Activated CD8-positive, alpha-beta T cell treated with anti-CD3 and anti-CD28 coated beads for 36 hours (primary cell): ENCODE measurements around the gene GNG7. TPM values are rescaled to one million over a fixed set of nuclear protein-coding genes. Genes with fewer than 3 reads are reported as not detected.

Source experiments
- ATAC-seq: fragments of 200-7000 bp; cut with Tn5 transposase; one replicate; pipeline ENCODE4 v1.10.0; 2021; ENCODE audit warnings: mild to moderate bottlenecking, moderate library complexity
- CTCF ChIA-PET: fragments of 350-600 bp; sonication (Branson Sonifier 250); formaldehyde crosslinking; loops from one replicate; lab custom pipeline; 2021; ENCODE audit warnings: antibody characterized with exemption; lab: Charles Lee
- POLR2A ChIA-PET: fragments of 350-600 bp; sonication (Branson Sonifier 250); formaldehyde crosslinking; loops from one replicate; lab custom pipeline; 2021; ENCODE audit warnings: antibody characterized with exemption; lab: Charles Lee
- DNase-seq: peaks from one replicate; pipeline ENCODE4 v3.0.0-alpha.2; 2020
- H3K27ac Mint-ChIP-seq: one replicate; pipeline ENCODE4 v1.8.0; 2021; ENCODE audit warnings: mild to moderate bottlenecking, mixed read lengths
- H3K27me3 Mint-ChIP-seq: one replicate; pipeline ENCODE4 v1.8.0; 2021; ENCODE audit warnings: mixed read lengths
- H3K36me3 Mint-ChIP-seq: one replicate; pipeline ENCODE4 v1.8.0; 2021; ENCODE audit warnings: low read depth, mixed read lengths
- H3K4me1 Mint-ChIP-seq: one replicate; pipeline ENCODE4 v1.8.0; 2021; ENCODE audit warnings: low read depth, mixed read lengths
- H3K4me3 Mint-ChIP-seq: one replicate; pipeline ENCODE4 v1.8.0; 2021; ENCODE audit warnings: mild to moderate bottlenecking, moderate library complexity, mixed read lengths
- H3K9me3 Mint-ChIP-seq: one replicate; pipeline ENCODE4 v1.8.0; 2021; ENCODE audit warnings: mixed read lengths
- CTCF ChIP-seq: fragments of 200-600 bp; IDR thresholded peaks from one replicate; pipeline ENCODE4 v1.8.0; 2022; ENCODE audit warnings: antibody characterized with exemption, mild to moderate bottlenecking
- intact Hi-C: fragments of 100-400 bp; cut with micrococcal nuclease; formaldehyde crosslinking; loops from one replicate; pipeline ENCODE4 v1.10.0; 2022
- total RNA-seq, 2 experiments: library from RNA; stranded (reverse); gene quantifications; one replicate each; pipeline ENCODE4 v1.2.3, GENCODE V29; 2021

The GNG7 gene
- total RNA-seq, 2 experiments from 2014 or later, result 0.27 to 0.32 TPM

- Mint-ChIP-seq H3K36me3 (peaks cover 14% of the 10 kb centered on the region), H3K27me3 (no peaks in the 10 kb centered on the region), H3K4me1 (peaks cover 30% of the 10 kb centered on the region), H3K27ac (peak overlapping the region; percentile 8), H3K4me3 (no peak overlapping the region), H3K9me3 (peaks cover 32% of the 10 kb centered on the region)
- intact Hi-C loops, result no loop called here
- ChIA-PET CTCF (interaction anchor here (1.0 to 2.5 kb wide), 6 partner anchors 8 to 19 kb away, joined by 3 to 15 read pairs (median 9); no protein-coding TSS in a partner anchor), POLR2A (interaction anchor here (2.0 kb wide), 2 partner anchors 10 to 153 kb away, joined by 7 to 11 read pairs; no protein-coding TSS in a partner anchor)
- no peak for TF ChIP-seq CTCF
- DNase-seq (no peak), ATAC-seq (no peak)
Observed at GRCh38 chr19:2629491-2630351, 72.8 kb downstream of the GNG7 start.

GRCh38 chr19:2628597-2628996, 73.9 kb downstream of the GNG7 start:
- peaks cover 14% of the 10 kb centered on the region for H3K36me3 Mint-ChIP-seq
- H3K27ac Mint-ChIP-seq, result no peak overlapping the region
- DNase-seq (no peak), ATAC-seq (no peak)
- intact Hi-C loops, result no loop called here
- POLR2A ChIA-PET, result interaction anchor here (0.8 to 1.7 kb wide), 5 partner anchors 9 to 155 kb away, joined by 3 to 6 read pairs (median 3); partner anchors contain the start of gene SGTA
- no peak for TF ChIP-seq CTCF
- H3K27me3 Mint-ChIP-seq, result no peaks in the 10 kb centered on the region
- H3K4me1 Mint-ChIP-seq, result peaks cover 30% of the 10 kb centered on the region
- H3K9me3 Mint-ChIP-seq, result peaks cover 32% of the 10 kb centered on the region
- CTCF ChIA-PET, result interaction anchor here (1.1 to 2.5 kb wide), 7 partner anchors 8 to 153 kb away, joined by 3 to 18 read pairs (median 6); partner anchors contain the start of gene GADD45B
- H3K4me3 Mint-ChIP-seq, result no peak overlapping the region

- intact Hi-C loops, result no loop called here
- TF ChIP-seq CTCF, result no peak
- ChIA-PET CTCF (interaction anchor here (1.0 to 2.5 kb wide), 9 partner anchors 9 to 323 kb away, joined by 3 to 18 read pairs (median 4); partner anchors contain the start of gene GADD45B), POLR2A (interaction anchor here (1.1 to 1.7 kb wide), 5 partner anchors 9 to 152 kb away, joined by 3 to 8 read pairs (median 4); partner anchors contain the start of gene GADD45B)
- DNase-seq, result no peak
- Mint-ChIP-seq H3K4me1 (peaks cover 31% of the 10 kb centered on the region), H3K27me3 (no peaks in the 10 kb centered on the region), H3K27ac (peak overlapping the region; percentile 78), H3K9me3 (peaks cover 32% of the 10 kb centered on the region), H3K4me3 (no peak overlapping the region), H3K36me3 (peaks cover 14% of the 10 kb centered on the region)
- ATAC-seq, result peak; percentile 21
Observed at GRCh38 chr19:2627855-2628254, 74.6 kb downstream of the GNG7 start.

GRCh38 chr19:2627319-2627829, 75.1 kb downstream of the GNG7 start:
- TF ChIP-seq CTCF, result no peak
- Mint-ChIP-seq H3K27ac (peak overlapping the region; percentile 78), H3K27me3 (no peaks in the 10 kb centered on the region), H3K36me3 (peaks cover 14% of the 10 kb centered on the region), H3K4me3 (no peak overlapping the region), H3K4me1 (peaks cover 33% of the 10 kb centered on the region), H3K9me3 (peaks cover 32% of the 10 kb centered on the region)
- ATAC-seq, result peak; percentile 77
- POLR2A ChIA-PET, result interaction anchor here (1.3 to 1.7 kb wide), 4 partner anchors 9 to 151 kb away, joined by 4 to 8 read pairs (median 5); partner anchors contain the start of gene GADD45B
- CTCF ChIA-PET, result interaction anchor here (1.0 to 2.5 kb wide), 8 partner anchors 9 to 323 kb away, joined by 3 to 18 read pairs (median 5); partner anchors contain the start of gene GADD45B
- peak; percentile 65 for DNase-seq
- intact Hi-C loops, result no loop called here
